A204.1 (cell line): ENCODE measurements around the gene RSPH1.

Experiments used
- FAIRE-seq: peaks from 2 replicates; lab custom pipeline; 2012; peaks lifted over from hg19 to GRCh38; lab: Jason Lieb, UNC

The RSPH1 gene

DNA sequence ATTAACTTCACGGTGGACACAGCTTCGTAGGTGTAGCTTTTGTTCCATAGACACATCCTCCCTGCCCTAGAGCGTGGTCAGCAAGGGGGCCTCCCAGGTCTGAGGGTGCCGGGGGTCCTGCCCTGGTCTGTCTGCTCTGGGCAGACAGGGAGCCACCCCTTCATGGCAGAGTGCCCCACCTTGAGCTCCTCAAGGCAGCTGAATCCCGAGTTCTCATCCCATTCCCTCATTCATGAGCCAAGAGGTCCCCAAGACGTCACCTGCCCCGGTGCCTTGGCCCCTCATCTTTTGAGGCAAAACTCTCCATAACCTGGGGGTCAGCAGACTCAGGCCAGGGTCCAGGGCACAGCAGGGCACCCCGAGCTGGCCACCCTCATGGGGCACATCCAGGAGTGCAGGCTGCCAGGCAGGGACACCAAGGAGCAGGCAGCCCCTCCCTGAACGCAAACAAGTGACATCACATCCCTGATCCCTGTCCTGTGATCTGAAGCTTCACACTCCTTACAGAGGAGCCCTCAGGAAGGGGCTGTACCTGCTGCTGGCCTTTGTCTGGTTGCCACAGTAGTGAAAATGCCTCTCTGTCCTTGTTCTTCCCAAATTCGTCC lies 69.0 kb downstream of the RSPH1 start:
- FAIRE-seq: no peak

DNA sequence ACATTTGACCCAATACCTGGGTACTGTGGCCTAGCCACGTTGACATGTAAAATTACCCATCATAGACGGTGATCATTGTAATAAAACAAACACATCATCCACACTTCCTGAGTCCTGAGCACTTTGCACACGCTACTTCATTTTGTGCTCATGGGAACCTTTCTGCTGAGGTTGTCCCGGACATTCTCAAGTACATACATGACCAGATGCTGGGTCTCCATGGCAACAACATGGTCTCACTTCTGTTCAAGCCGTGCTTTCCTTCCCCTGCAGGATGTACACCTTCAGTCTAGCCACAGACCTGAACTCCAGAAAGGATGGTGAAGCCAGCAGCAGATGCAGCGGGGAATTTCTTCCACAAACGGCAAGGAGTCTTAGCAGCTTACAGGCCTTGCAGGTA lies 69.6 kb downstream of the RSPH1 start:
- no peak for FAIRE-seq

DNA sequence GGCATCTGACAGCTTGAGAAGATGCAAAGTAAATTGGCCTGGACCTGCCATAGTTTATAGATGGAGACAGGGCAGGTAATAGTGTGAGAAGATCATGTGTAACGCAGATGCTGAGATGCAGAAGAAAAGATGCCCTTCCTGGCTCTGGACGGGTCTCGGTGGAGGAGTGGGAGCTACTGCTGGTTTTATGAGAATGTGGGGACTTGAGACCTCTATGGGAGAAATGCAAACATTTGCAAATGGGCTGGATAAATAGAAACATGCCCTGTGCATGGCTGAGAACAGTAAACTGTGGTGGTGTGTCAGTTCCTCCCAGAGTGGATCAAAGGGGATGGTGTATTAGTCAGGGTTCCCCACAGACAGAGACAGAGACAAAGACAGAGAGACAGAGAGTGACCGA lies 70.4 kb downstream of the RSPH1 start:
- no peak for FAIRE-seq

DNA sequence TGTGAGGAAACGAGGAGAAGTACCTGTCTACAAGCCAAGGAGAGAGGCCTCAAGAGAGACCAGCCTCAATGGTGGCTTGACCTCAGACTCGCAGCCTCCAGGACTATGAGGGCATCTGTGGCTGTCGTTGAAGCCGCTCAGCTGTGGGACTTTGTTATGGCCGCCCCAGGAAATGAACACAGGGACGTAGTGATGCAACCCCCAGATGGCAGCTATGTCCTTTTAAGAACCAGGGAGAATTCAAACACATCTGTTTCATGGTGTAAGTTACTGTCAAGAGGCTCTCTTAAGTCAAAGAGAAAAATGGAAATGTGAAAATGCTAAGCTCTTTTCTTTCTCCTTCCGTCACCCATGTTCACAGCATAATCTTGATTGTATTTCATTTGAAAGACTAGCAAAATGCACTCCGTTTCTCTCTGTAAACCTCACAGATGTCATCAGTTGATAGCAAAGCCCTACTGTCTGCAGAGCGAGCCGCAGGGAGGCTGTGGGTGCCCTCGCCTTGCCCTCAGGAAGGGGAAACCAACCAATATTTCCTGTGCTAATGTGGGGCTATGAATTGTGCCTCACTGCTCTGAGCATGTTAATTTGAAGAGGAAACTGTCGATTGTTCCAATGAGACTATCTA lies 71.0 kb downstream of the RSPH1 start:
- FAIRE-seq: no peak

DNA sequence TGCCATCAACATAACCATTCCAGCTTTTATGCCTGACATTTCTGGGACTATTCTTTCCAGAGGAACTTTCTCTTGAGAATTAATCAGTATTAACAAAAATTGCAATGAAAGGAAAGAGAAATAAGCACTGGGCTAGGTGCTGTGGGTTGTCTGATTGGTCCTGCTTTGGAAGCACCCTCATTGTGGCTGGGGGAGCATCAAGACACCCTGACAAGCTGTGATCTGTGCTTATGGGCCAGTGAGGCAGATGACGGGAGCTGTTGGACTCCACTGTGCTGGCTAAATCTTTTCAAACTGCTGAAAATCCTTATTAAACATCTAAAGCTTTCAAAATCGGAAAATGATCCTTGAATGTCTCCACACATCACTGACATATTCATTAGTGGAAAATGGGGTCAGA lies 72.3 kb downstream of the RSPH1 start:
- no peak for FAIRE-seq

DNA sequence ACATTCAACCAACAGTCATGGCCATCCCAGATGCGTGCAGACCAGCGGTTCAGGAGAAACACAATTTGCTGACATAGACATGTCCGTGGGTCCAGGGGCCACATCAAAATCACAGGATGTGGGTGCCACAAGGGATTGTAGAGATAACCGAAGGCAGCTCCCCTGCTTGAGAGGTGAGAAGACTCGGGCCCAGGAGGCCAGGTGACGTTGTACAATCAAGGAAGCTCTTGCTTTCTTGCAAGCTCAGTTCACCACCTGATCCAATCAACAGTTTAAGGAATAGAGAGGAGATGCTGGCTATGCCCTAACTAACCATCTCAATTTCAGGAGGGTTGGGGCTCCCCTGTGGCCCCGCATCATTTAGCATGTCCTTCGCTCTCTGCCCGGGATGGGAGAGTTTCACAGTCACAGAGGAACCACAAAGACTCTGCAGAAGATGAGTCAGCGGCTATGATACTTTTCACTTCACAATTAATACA lies 72.8 kb downstream of the RSPH1 start:
- FAIRE-seq: no peak
